ENCODE results near the gene PRKCE. TPM values are rescaled to one million over a fixed set of nuclear protein-coding genes. Genes with fewer than 3 reads are reported as not detected.

The PRKCE gene
- total RNA-seq, 2 experiments from 2014 or later = 24.9 to 26.2 TPM

DNA sequence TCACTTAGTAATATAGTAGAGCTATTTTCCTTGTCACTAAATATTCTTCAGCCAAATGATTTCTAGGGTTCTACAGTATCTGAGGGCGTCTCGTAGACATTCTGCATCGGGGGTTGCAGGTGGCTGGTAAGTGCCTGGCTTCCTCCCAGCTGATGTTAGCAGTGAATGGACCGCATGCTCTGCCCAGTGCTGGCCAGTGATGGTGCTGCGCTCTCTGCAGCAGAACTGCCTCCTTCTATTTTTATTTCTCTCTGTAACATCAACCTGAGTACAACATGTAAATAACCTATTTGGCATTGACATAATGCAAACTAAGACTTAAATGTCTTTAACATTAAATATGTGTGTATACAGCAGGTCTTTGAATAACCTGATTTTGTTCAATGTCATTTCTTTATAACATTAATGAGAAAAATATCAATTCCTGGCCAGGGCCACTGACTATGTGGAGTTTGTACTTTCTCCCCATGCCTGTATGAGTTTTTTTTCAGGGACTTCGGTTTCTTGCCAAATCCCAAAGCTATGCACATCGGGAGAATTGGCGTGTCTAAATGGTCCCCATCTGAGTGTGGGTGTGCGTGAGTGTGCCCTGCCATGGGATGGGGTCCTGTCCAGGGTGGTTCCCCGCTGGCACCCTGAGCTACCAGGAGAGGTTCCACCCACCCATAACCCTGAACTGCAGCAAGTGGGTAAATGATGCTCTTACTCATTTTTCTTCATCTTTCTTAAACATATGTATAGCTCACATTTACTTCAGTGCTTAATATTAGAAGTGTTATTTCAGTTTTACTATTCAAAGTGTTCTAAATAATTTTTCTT lies 367.5 kb downstream of the PRKCE start:
- Histone ChIP-seq H3K9me3 (ENCODE audit: control insufficient read depth in 1 of 2, insufficient read depth in 1 of 2, low read length in 2 of 2) (no peaks in the 10 kb centered on the region), H3K27me3 (ENCODE audit: control insufficient read depth in 1 of 2, insufficient read depth in 2 of 2, low read length in 2 of 2) (no peaks in the 10 kb centered on the region), H3K36me3 (ENCODE audit: insufficient read depth, low read length) (no peaks in the 10 kb centered on the region), H3K4me1 (ENCODE audit: insufficient read depth, low read length) (no peaks in the 10 kb centered on the region), H3K4me3 (ENCODE audit: low read length) (no peak overlapping the region), H3K27ac (ENCODE audit: low read depth in 1 of 2, low read length in 2 of 2) (no peak overlapping the region)
- no peaks in the 10 kb centered on the region for H3K4me1 Mint-ChIP-seq (ENCODE audit: low read depth)
- ATAC-seq (ENCODE audit: poor library complexity) (no peak), DNase-seq (no peak)
- no peak overlapping the region for H3K4me3 Mint-ChIP-seq
- intact Hi-C loops (cut with DNase I, micrococcal nuclease) = no loop called here
- no peaks in the 10 kb centered on the region for H3K27me3 Mint-ChIP-seq
- POLR2A ChIA-PET = no interaction called here
- H3K36me3 Mint-ChIP-seq (ENCODE audit: low read depth) = no peaks in the 10 kb centered on the region
- H3K9me3 Mint-ChIP-seq = no peaks in the 10 kb centered on the region
- H3K27ac Mint-ChIP-seq = no peak overlapping the region
- CTCF ChIA-PET = no interaction called here
- TF ChIP-seq, protein P1, sequence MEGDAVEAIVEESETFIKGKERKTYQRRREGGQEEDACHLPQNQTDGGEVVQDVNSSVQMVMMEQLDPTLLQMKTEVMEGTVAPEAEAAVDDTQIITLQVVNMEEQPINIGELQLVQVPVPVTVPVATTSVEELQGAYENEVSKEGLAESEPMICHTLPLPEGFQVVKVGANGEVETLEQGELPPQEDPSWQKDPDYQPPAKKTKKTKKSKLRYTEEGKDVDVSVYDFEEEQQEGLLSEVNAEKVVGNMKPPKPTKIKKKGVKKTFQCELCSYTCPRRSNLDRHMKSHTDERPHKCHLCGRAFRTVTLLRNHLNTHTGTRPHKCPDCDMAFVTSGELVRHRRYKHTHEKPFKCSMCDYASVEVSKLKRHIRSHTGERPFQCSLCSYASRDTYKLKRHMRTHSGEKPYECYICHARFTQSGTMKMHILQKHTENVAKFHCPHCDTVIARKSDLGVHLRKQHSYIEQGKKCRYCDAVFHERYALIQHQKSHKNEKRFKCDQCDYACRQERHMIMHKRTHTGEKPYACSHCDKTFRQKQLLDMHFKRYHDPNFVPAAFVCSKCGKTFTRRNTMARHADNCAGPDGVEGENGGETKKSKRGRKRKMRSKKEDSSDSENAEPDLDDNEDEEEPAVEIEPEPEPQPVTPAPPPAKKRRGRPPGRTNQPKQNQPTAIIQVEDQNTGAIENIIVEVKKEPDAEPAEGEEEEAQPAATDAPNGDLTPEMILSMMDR (IDR thresholded peaks at IDR 0.05) = no peak

DNA sequence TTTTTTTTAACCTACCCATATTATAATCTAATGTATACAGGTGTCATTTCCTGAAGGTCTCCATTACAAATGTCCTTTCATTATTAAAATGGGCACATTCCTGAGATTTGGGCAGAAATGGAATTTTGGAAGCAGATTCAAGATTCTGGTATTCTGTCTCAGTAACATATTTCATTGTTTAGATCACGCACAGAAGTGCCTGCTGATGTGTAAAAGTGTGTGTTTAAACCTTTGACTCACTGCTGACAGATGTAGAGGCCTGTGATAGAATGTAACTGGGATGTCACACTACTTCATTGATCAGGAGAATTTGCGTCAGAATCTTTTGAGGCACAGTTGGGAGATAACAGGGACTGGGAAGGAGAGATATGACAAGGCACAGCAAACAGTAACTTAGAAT lies 368.9 kb downstream of the PRKCE start:
- Histone ChIP-seq H3K27me3 (ENCODE audit: control insufficient read depth in 1 of 2, insufficient read depth in 2 of 2, low read length in 2 of 2) (no peaks in the 10 kb centered on the region), H3K4me3 (ENCODE audit: low read length) (no peak overlapping the region), H3K9me3 (ENCODE audit: control insufficient read depth in 1 of 2, insufficient read depth in 1 of 2, low read length in 2 of 2) (no peaks in the 10 kb centered on the region), H3K27ac (ENCODE audit: low read depth in 1 of 2, low read length in 2 of 2) (no peak overlapping the region), H3K4me1 (ENCODE audit: insufficient read depth, low read length) (no peaks in the 10 kb centered on the region), H3K36me3 (ENCODE audit: insufficient read depth, low read length) (no peaks in the 10 kb centered on the region)
- DNase-seq (no peak), ATAC-seq (ENCODE audit: poor library complexity) (no peak)
- Mint-ChIP-seq H3K4me1 (ENCODE audit: low read depth) (no peaks in the 10 kb centered on the region), H3K4me3 (no peak overlapping the region), H3K27ac (no peak overlapping the region), H3K36me3 (ENCODE audit: low read depth) (no peaks in the 10 kb centered on the region), H3K9me3 (no peaks in the 10 kb centered on the region), H3K27me3 (no peaks in the 10 kb centered on the region)
- TF ChIP-seq, protein P1 (IDR thresholded peaks at IDR 0.05) = no peak
- intact Hi-C loops (cut with DNase I, micrococcal nuclease) = no loop called here
- ChIA-PET CTCF (no interaction called here), POLR2A (no interaction called here)

DNA sequence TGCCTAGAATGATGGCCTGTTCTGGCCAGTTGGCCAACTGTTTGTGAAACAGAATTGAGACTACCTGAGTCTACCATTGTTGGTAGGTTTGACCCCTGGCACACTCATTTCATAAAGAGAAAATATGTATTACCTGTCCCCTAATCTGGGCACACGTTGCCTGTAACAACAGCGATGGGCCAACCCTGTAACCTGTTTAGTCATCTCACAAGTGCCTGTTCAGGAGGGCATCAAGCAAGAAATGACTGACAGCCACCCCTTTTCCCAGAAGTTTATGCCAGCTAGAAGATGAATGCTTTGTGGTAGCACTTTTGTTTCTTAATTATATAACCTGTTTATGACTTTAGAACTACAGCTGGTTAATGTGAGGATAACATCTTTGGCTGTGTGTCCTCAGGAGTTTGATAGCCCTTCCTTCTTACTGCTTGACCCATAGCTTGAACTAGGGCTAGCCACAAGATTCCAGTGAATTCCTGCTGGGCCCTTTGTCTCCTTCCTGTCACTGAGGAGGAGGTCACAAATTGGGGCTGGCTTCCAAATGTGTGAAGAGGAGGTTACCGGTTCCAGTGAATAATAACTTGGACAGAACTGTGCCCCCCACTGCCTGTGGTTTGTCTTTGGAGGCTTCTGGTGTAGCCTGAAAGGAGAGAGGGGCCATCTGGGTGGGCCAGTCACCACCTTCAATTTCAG lies 371.8 kb downstream of the PRKCE start:
- Histone ChIP-seq H3K36me3 (ENCODE audit: insufficient read depth, low read length) (no peaks in the 10 kb centered on the region), H3K9me3 (ENCODE audit: control insufficient read depth in 1 of 2, insufficient read depth in 1 of 2, low read length in 2 of 2) (no peaks in the 10 kb centered on the region), H3K27me3 (ENCODE audit: control insufficient read depth in 1 of 2, insufficient read depth in 2 of 2, low read length in 2 of 2) (no peaks in the 10 kb centered on the region), H3K27ac (ENCODE audit: low read depth in 1 of 2, low read length in 2 of 2) (no peak overlapping the region), H3K4me3 (ENCODE audit: low read length) (no peak overlapping the region), H3K4me1 (ENCODE audit: insufficient read depth, low read length) (no peaks in the 10 kb centered on the region)
- DNase-seq (no peak), ATAC-seq (ENCODE audit: poor library complexity) (no peak)
- TF ChIP-seq, protein P1 (IDR thresholded peaks at IDR 0.05) = no peak
- Mint-ChIP-seq H3K36me3 (ENCODE audit: low read depth) (no peaks in the 10 kb centered on the region), H3K9me3 (no peaks in the 10 kb centered on the region), H3K4me3 (no peak overlapping the region), H3K27ac (no peak overlapping the region), H3K27me3 (no peaks in the 10 kb centered on the region), H3K4me1 (ENCODE audit: low read depth) (no peaks in the 10 kb centered on the region)
- intact Hi-C loops (cut with DNase I, micrococcal nuclease) = no loop called here
- POLR2A ChIA-PET = no interaction called here
- CTCF ChIA-PET = no interaction called here
